Activated CD8-positive, alpha-beta memory T cell treated with anti-CD3 and anti-CD28 coated beads, Interleukin-2, amount 50 U/mL, for 24 hours (primary cell): ENCODE results near the gene SLC9A9.

Source experiments
- DNase-seq: peaks from one replicate; pipeline ENCODE4 v3.0.0-alpha.2; 2020; ENCODE audit errors: extremely low read depth

Gene SLC9A9

GRCh38 chr3:143843587-143843986 lies 4.7 kb downstream of the SLC9A9 start:
- no peak for DNase-seq

GRCh38 chr3:143840636-143841035 lies 7.6 kb downstream of the SLC9A9 start:
- DNase-seq = no peak

- DNase-seq = no peak
Observed at GRCh38 chr3:143839980-143840379, 8.3 kb downstream of the SLC9A9 start.

DNA sequence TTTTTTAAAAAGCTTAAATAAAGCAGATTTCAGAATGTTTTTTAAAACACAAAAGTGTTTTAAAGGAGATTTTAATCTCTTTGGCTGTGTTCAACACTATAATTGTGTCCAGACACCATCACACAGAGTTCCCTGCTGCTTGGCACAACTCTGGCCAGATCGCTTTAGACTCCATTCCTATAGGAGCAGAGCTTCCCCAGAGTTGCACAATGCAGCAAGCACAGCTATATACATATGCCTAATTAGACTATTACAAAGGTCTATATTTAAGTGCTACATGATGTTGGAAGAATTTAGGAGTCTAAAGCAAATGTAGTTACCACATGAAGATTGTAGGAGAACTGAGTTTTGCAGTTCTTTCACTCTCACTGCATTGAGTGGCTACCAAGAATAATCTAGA lies 11.2 kb downstream of the SLC9A9 start:
- DNase-seq = no peak

DNA sequence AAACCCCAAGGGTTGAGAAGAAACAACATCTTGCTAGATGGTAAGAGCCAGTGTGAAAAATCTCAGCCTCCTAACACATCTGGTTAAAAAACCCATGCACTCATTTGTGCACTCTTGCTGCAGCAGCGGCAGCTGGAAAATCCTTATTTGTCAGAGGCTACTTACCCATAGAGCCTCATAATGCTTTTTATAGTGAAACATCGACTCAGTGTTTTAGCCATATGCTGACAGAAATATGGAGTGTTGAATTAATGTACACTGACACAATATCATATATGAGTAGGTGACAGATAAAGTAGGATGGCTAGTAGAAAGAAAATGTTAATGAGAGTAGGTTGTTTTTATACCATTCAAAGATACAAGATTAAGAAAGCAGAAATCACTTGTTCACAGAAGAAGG lies 13.0 kb downstream of the SLC9A9 start:
- DNase-seq = no peak

DNA sequence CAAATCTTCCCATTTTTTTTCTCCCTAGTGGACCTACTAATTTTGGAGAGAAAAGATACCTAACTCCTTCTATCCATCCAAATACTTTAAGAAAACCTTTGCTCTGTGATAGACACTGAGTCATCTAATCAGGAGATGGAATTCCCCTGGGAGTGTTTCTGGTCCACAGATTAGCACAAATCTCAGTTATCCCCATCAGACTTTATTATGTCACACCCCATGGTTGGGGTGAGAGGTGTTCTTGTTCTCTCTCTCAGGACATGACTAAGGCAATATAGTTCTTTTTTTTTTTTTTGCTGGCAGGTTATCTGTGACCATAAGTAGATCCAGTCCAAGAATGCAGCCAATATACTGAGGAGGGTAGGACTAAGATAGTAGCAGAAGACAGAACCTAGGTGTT lies 15.8 kb downstream of the SLC9A9 start:
- DNase-seq = no peak

GRCh38 chr3:143831994-143832393 lies 16.3 kb downstream of the SLC9A9 start:
- no peak for DNase-seq

DNA sequence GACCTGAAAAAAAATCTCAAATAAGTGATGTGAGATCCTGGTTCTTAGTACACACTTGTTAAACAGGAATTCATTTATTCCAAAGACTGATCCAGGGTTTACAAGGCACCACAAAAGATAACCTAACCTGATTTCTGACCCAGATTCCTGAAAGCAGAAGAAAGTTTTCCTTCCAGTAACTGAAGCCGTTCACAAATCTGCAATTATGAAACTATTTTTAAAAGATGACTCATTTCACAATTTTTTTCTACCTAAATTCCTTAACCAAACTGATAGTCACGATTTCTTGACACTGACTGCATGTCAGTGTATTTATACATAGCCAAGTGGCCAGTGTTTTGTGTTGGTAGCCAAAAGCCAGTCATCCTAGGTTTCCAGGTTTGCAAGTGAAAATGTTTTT lies 17.1 kb downstream of the SLC9A9 start:
- no peak for DNase-seq

DNA sequence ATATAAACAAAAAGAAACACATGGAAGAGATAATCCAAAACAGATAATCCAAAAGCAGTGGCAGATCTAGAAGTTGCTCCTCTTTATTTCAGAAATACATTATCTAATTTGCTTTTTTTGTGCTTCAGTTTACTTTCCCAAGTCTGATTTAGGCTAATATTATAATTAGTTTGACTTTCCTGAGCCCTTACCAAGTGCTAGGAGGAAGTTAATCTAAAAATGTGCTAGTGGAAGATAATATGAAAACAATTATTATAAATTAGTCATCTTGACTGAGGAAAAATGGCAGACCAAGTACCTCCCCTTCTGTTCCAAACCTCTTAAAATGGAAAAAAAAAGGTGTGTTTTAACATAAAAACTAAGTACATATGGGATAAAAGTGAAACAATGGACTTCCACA lies 17.5 kb downstream of the SLC9A9 start:
- DNase-seq = no peak

DNA sequence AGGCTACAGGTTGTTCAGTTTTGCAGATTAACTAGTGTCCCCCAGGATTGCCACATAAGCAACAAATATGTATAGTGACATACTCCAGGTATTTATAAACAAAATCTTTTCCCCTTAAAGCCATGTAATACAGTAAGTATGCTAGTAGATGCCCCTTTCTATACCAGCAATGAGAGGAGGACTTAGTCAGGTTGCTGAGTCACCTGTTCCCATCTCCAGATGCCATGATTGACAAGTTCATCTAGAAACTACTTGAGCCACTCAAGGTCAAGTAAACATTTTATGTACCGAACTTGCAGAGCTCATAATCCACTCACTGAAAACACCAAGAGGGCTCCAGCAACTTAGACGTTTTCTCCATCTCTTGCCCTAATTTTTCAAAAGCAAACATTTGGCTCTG lies 18.2 kb downstream of the SLC9A9 start:
- DNase-seq = no peak

DNA sequence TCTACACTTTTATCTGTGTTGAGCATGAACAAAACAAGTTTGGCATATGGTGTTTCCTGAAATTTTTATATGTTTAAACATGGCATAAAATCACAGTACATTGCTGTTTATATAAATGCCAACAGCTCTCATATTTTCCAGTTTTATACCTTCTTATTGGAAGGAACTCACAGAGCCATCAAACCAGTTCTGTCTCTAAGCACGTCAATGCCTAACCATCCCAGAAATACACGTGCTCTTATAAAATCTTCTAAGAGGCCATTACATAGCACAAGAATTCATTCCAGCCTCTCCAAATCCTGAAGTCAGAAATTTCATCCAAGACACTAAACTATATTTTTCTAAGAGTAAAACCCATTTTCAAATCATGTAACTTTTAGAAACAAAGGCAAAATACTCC lies 20.8 kb downstream of the SLC9A9 start:
- no peak for DNase-seq

DNA sequence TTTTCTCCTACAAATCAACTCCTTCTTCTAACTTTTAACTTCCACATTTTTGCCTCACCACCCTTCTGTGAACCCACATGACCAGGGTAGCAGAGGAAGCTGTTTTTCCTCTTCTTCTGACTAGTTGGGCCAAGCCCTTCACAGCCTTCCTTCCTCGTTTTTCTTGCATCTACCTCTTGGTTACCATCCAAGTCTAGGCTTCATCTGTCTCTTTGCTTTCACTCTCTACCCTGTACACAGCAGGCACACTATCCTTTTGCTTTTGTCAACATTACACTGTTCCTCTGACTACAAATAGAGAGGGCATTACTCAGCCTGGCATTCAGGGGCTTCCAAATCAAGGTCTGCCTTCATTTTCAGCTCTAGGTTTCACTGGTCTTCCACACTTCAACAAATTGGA lies 22.0 kb downstream of the SLC9A9 start:
- no peak for DNase-seq

GRCh38 chr3:143825513-143825912 lies 22.8 kb downstream of the SLC9A9 start:
- no peak for DNase-seq

GRCh38 chr3:143824735-143825385 lies 23.4 kb downstream of the SLC9A9 start:
- DNase-seq = no peak

- no peak for DNase-seq
Observed at GRCh38 chr3:143822798-143823197, 25.5 kb downstream of the SLC9A9 start.

DNA sequence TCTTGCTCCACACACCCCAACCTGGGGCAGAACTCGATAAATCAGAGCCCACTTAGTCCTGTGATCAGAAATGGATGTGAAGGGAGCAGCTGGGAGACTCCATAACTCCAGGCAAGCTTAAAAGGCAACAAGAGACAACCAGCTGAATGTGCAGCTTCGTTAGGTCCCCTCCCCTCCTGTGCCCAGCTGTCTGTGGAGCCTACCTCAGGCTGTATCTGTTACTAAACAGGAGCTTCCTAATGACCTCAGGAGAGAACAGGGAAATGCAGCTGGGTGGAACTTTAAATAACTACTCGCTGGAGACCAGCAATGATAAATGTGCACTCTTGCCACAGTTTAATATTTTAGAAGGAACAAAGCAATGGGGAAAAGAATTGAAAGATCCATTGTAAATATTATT lies 25.9 kb downstream of the SLC9A9 start:
- no peak for DNase-seq

- DNase-seq = no peak
Observed at GRCh38 chr3:143821862-143822261, 26.4 kb downstream of the SLC9A9 start.

DNA sequence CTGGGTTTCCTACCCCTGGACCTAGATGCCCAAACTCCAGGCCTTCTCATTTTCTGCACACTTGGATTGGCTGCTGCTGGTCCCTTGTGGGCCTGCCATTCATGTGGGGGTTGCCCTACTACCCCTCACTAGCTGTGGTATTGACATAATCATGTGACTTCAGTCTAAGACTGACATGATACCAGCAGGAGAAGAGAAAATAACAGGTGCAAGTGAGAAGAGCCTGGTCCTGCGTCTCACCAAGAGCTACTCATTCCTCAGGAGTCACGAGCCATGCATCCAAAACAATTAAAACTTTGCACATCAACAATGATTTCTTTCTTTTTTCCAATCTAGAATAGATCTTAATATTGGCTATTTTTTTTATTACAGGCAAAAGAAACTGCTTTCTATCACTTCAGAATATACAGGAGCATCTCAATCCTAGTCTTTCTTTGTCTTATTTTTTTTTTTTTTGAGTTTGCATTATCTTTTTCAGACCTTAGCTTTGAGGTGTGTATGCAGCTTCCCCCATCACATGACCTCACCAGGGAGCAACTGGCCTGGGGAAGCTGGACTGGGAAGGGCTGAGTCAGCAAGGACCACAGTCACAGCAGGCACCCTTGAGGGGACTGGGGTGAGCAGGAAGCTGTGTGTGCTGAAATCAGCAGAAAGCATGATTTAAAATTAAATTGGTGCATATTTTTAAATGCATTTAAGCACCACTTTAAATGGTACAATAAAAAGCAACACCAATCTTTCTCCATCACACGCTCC lies 27.6 kb downstream of the SLC9A9 start:
- DNase-seq = no peak

DNA sequence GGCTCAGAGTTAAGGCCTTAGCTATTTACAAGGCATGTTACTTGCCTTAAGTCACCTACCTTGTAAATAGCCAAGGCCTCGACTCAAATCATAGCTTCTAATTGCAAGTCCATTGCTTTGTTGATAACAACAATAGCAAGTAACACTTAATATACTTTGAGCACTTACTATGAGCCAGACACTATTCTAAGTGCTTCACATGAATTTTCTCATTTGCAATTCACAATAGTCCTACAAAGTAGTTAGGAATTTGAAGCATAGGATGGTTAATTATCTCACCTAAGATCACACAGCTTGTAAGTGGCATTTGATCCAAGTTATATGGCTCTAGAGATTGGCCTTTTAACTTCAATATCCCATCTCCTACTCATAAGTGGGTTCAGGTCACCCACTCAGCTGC lies 28.4 kb downstream of the SLC9A9 start:
- no peak for DNase-seq

DNA sequence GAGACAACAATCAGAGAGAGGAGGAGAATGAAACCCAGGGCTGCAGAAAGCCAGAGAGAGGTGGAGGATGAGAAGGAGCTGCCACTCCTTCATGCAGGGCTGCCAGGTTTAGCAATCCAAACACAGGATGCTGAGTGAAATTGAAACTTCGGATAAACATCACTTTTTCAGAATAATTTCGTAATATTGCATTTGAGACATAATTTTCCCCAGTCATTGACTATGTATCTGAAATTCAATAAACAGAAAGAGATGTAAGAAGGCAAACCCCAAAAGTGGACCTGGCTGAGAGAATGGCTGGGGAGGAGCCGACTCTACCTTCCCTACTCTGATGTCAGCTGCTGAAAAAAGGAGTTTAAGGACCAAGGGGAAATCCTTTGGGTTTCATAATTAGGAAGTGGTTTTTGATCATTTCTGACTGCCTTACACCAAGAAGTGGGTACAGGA lies 33.8 kb downstream of the SLC9A9 start:
- DNase-seq = no peak

GRCh38 chr3:143812481-143812880 lies 35.8 kb downstream of the SLC9A9 start:
- DNase-seq = no peak

DNA sequence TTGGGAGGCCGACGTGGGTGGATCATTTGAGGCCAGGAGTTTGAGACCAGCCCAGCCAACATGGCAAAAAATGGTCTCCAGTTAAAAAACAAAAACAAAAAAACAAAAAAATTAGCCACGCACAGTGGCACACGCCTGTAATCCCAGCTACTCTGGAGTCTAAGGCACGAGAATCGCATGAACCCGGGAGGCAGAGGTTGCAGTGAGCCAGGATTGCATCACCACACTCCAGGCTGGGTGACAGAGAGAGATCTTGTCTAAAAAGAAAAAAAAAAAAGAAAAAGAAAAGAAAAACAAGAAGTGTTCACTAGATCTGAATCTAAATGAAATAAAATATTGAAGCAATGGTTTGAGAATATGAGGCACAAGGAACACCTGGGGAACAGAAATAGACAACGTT lies 36.7 kb downstream of the SLC9A9 start:
- DNase-seq = no peak

DNA sequence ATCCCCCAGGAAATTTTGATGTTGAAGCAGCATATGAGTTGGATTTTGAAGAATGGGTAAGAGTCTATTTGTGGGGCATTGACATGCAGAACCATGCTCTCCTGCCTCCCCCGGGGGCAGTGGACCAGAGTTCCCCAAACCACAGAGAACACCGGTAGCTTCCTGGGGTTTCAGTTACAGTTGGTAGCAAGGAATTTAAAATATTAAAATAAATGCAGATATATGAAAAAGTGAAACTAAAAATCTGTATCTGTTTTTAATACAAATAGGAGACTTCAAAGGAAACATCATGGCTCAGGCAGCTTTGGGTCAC lies 37.4 kb downstream of the SLC9A9 start:
- DNase-seq = no peak
